Measurements from ENCODE around the gene KRTAP6-2. TPM values are rescaled to one million over a fixed set of nuclear protein-coding genes. Genes with fewer than 3 reads are reported as not detected.

The KRTAP6-2 gene
- total and polyA plus RNA-seq, 2 of the 13 experiments (the other 11 are each of a cell fraction or from before 2014, with no cell fraction given) = not detected

- TF ChIP-seq ZBTB7A (CRISPR knock-in tag; IDR thresholded peaks at IDR 0.05) (no peak), PRDM4 (CRISPR knock-in tag; IDR thresholded peaks at IDR 0.05; ENCODE audit: borderline replicate concordance) (no peak), POGK (CRISPR knock-in tag; conservative IDR thresholded peaks at IDR 0.05) (no peak), SRY (CRISPR knock-in tag; IDR thresholded peaks at IDR 0.05) (no peak), NR1H2 (CRISPR knock-in tag; IDR thresholded peaks at IDR 0.05; ENCODE audit: borderline replicate concordance, low read depth) (no peak), HOXA5 (CRISPR knock-in tag; IDR thresholded peaks at IDR 0.05) (no peak), ZGPAT (CRISPR knock-in tag; IDR thresholded peaks at IDR 0.05) (no peak), SYNCRIP (IDR thresholded peaks at IDR 0.05; ENCODE audit: insufficient read depth, low read depth, low read length) (no peak), ZNF441 (CRISPR knock-in tag; IDR thresholded peaks at IDR 0.05; ENCODE audit: borderline replicate concordance) (no peak)
- peaks cover 71% of the 10 kb centered on the region for H3K9me3 ChIP-seq (ENCODE audit: low read length)
- no peaks in the 10 kb centered on the region for H3K36me3 ChIP-seq (replicated peaks in 1 of 2; ENCODE audit: control insufficient read depth in 1 of 2, insufficient read depth in 2 of 2, low read length in 2 of 2)
- ChIA-PET CTCF (ENCODE audit: low intra/inter-chr PET ratio, low total read pairs) (no interaction called here), POLR2A (no interaction called here)
- no TSS peak for BruUV-seq (replicated peaks)
- no peaks in the 10 kb centered on the region for H4K20me1 ChIP-seq (ENCODE audit: insufficient read depth, low read length)
- in situ Hi-C loops (cut with HindIII; ENCODE audit: extremely low pct_ligation_motif_present, low pct_unique_long_range_greater_than_20kb) (no loop called here), intact Hi-C loops (cut with micrococcal nuclease; ENCODE audit: unreplicated experiment) (no loop called here)
- no peak overlapping the region for H3K9ac ChIP-seq (ENCODE audit: insufficient read depth, low read depth, low read length)
- no peak overlapping the region for H2AFZ ChIP-seq (ENCODE audit: low read length)
- no peaks in the 10 kb centered on the region for H3K4me1 ChIP-seq (ENCODE audit: insufficient read depth, low read length)
- H3K4me3 ChIP-seq (replicated peaks in 1 of 3; ENCODE audit: insufficient read depth in 1 of 3, low read depth in 2 of 3, low read length in 3 of 3) = no peak overlapping the region
- H3K4me2 ChIP-seq (ENCODE audit: low read depth, low read length) = no peak overlapping the region
- no peaks in the 10 kb centered on the region for H3K27me3 ChIP-seq (ENCODE audit: control insufficient read depth in 1 of 2, insufficient read depth in 2 of 2, low read length in 2 of 2)
- ATAC-seq (no peak), FAIRE-seq (no peak), DNase-seq (ENCODE audit: low spot score) (no peak)
- H3K27ac ChIP-seq (ENCODE audit: extremely low read length, insufficient read depth, low read length) = no peak overlapping the region
- no peaks in the 10 kb centered on the region for H3K79me2 ChIP-seq (ENCODE audit: insufficient read depth, low read length)
Observed at GRCh38 chr21:30567617-30568016, 31.1 kb downstream of the KRTAP6-2 start.

All from HepG2 (cell line).